ENCODE data around the gene MCM6.

GRCh38 chr2:135904341-135904989 lies 28.2 kb upstream of the MCM6 start:
- TF ChIP-seq CTCF (IDR thresholded peaks at IDR 0.05; ENCODE audit: poor library complexity, severe bottlenecking), result no peak
- no peak for TF ChIP-seq REST (IDR thresholded peaks at IDR 0.05; ENCODE audit: borderline replicate concordance)
- TF ChIP-seq SMC3 (conservative IDR thresholded peaks at IDR 0.05; ENCODE audit: poor library complexity), result no peak
- no peak for TF ChIP-seq EZH2 (IDR thresholded peaks at IDR 0.05; ENCODE audit: borderline replicate concordance, insufficient read depth, low read length, poor library complexity, severe bottlenecking)
- no peak for TF ChIP-seq POLR2AphosphoS5 (IDR thresholded peaks at IDR 0.05)
- TF ChIP-seq EP300 (conservative IDR thresholded peaks at IDR 0.05; ENCODE audit: poor library complexity, severe bottlenecking), result no peak
- no peak for TF ChIP-seq TAF1 (IDR thresholded peaks at IDR 0.05; ENCODE audit: low read depth)
